Measurements from ENCODE around the gene CTDP1.

- TF ChIP-seq SP1 (IDR thresholded peaks at IDR 0.05) (no peak), ATF3 (IDR thresholded peaks at IDR 0.05) (no peak), CTCF (IDR thresholded peaks at IDR 0.05; ENCODE audit: low read depth, low read length, missing input control) (no peak), JUND (IDR thresholded peaks at IDR 0.05) (no peak), REST (IDR thresholded peaks at IDR 0.05) (no peak), TAF1 (conservative IDR thresholded peaks at IDR 0.05) (no peak)
These were observed 77.2 kb downstream of the CTDP1 start for GRCh38 chr18:79756826-79757225.

Data from liver (tissue), 3 donors.